ENCODE measurements around the gene NPHP4. TPM values are rescaled to one million over a fixed set of nuclear protein-coding genes. Genes with fewer than 3 reads are reported as not detected.
A peak's percentile ranks its signal among the peaks of the same experiment; 100 is the strongest.

NPHP4 gene
- total and polyA plus RNA-seq, 9 of the 15 experiments (the other 6 are each of a cell fraction or from before 2014, with no cell fraction given) = 0.52 to 26.2 (median 6.7) TPM

GRCh38 chr1:5992026-5992813 lies at the start of gene NPHP4 (continued):
- TF ChIP-seq DNMT1 (IDR thresholded peaks at IDR 0.05) (no peak), SMARCE1 (IDR thresholded peaks at IDR 0.05) (no peak), ZFP91 (CRISPR knock-in tag; IDR thresholded peaks at IDR 0.05) (no peak), ZBTB12 (CRISPR knock-in tag; IDR thresholded peaks at IDR 0.05) (peak; percentile 92), TEAD4 (IDR thresholded peaks at IDR 0.05; ENCODE audit: low read length) (no peak), TEAD4 (CRISPR knock-in tag; IDR thresholded peaks at IDR 0.05; ENCODE audit: borderline replicate concordance) (no peak), TRIM25 (IDR thresholded peaks at IDR 0.05; ENCODE audit: borderline replicate concordance) (no peak), HMGN3 (IDR thresholded peaks at IDR 0.05; ENCODE audit: borderline replicate concordance, extremely low read depth, insufficient read length, low read depth, low read length) (peak; percentile 66), MCM3 (IDR thresholded peaks at IDR 0.05) (no peak), MITF (IDR thresholded peaks at IDR 0.05) (no peak), MAFF (IDR thresholded peaks at IDR 0.05; ENCODE audit: low read length) (no peak; the same call in 1 of the 2 replicates), ILF3 (IDR thresholded peaks at IDR 0.05; ENCODE audit: borderline replicate concordance) (no peak; the same call in 1 of the 2 replicates), SIN3B (IDR thresholded peaks at IDR 0.05; ENCODE audit: low read depth) (peak; percentile 83), CTCFL (IDR thresholded peaks at IDR 0.05; ENCODE audit: borderline replicate concordance, insufficient read depth, low read depth, low read length, poor library complexity, severe bottlenecking) (peak; percentile 50), KAT7 (CRISPR knock-in tag; IDR thresholded peaks at IDR 0.05; ENCODE audit: borderline replicate concordance) (no peak), VEZF1 (CRISPR knock-in tag; IDR thresholded peaks at IDR 0.05) (peak; percentile 77), MEIS2 (IDR thresholded peaks at IDR 0.05; ENCODE audit: partially characterized antibody) (peak; percentile 35), SLC30A9 (CRISPR knock-in tag; IDR thresholded peaks at IDR 0.05) (no peak)
